Kidney capillary endothelial cell (primary cell): ENCODE results near the gene SKA1.
A peak's percentile ranks its signal among the peaks of the same experiment; 100 is the strongest.
"Not testable (repeated sequence)": the region's sequence is repeated elsewhere in the genome, so short reads cannot be mapped to it uniquely, and the experiment has no call there.

Source experiments
- DNase-seq: peaks from one replicate; pipeline ENCODE4 v3.0.0-alpha.2; 2018; ENCODE audit warnings: low spot score

The SKA1 gene

DNA sequence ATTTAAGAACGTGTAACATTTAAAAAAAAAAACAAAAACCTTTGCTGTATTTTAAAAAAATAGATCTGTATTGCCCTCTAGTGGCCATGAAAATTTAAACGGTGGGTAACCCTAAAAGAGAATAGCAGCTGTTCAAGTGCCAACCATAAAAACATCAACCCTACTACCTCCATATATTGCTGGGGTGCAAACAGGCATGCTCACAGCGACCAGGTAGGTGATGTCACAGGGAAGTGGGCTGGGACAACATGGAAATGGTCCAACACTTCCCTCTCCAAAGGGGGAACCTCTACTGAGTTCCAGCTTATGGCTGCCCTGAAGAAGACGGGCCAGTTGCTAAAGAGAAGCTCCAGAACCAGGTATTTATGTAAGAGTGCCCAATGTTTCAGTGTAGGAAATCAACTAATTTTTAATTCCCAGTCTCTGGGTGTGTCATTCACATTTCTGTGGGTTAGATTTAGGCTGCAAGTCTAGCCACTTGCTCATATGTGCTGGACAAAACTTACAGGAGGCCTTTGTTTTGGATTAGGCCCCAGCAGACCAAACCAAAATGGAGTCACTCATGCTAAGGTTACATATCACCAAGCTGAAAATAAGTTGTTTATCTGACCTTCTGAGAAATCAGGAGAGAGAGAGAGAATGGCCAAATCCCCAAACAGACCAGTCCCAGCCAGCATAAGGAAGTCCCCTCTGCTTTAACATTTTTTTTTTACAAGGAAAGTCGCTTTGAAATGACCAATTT, 54.5 kb downstream of the SKA1 start:
- peak; percentile 23 for DNase-seq

DNA sequence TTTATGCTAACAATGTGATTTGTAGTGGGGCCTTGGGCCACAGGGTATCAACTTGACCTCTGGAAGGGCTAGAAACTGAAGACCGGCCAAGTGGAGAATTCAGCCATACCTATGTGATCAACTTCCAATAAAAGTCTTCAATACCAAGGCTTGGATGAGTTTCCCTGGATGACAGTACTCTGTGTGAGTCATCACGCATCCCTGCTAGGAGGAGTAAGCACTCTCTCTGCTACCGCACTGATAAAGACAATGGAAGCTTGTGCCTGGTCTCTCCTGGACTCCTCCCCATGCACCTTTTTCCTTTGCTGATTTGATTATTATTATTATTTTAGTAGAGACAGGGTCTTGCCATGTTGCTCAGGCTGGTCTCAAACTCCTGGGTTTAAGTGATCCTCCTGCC, 58.1 kb downstream of the SKA1 start:
- no peak for DNase-seq

DNA sequence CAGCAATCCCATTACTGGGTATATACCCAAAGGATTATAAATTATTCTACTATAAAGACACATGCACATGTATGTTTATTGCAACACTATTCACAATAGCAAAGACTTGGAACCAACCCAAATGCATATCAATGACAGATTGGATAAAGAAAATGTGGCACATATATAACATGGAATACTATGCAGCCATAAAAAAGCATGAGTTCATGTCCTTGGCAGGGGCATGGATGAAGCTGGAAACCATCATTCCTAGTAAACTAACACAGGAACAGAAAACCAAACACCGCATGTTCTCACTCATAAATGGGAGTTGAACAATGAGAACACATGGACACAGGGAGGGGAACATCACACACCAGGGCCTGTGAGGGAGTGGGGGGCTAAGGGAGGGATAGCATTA, 61.9 kb downstream of the SKA1 start:
- not testable (repeated sequence) for DNase-seq

DNA sequence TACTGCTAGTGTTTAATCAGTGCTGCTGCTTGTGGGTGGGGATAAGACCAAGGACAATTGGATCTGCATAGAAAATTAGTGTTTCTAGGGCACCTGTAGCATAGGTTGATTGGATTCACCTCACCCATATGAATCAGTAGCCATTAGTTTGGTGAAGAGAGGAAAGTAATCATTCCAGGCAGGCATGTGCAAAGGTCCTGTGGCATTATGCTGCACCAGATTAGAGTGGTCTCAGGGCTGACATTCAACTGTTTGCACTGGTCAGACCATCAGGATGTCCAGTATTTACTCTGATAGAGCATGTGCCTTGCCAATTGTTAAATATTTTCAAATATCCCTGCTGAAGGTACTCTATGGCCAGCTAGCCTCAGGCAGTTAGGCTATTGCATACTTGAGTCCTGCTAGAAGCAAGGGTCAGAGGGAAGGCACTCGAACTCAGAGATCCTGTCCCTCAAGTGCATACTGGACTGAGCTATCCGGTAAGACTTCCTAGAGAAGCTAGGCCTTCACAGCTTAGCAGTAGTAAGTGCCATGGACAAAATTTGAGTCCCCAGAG, 64.7 kb downstream of the SKA1 start:
- no peak for DNase-seq

DNA sequence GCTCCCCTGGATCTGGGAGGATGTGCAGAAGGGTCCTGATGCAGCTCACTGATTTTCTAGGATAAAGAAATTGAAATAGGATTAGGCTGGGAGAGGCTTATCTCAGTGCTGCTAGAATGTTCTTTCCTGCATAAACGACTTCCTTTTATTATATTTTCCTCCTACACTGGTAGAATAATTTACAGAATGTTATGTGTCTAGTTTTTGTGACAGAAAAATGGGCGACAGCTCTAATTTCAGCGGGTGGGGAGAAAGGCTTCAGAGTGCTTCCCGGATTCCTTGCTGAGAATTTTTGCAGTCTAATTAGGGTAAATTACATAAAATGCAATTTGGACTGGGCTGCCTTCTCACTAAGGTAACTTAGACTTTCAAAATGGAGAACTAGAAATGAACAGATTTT, 66.2 kb downstream of the SKA1 start:
- no peak for DNase-seq

DNA sequence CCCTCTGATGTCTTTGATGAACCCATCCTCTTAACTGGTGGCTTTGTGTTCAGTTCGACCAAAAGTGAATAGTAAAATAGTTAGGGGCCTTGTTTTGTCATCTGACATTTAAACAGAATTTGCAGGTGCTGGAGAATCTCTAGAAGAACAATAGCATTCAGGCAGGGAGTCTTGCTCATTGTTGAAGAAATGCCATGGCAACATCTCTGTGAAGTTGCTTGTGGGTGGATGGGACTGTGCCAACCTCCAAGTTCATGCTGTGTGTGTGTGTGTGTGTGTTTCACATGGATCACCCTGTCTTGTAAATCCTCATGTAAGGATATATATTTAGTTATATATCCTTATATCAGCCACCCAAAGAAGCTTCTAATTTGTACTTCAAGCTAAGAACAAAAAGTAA, 66.7 kb downstream of the SKA1 start:
- no peak for DNase-seq
